ENCODE results near the gene AKAP6.

Gene AKAP6, protein sequence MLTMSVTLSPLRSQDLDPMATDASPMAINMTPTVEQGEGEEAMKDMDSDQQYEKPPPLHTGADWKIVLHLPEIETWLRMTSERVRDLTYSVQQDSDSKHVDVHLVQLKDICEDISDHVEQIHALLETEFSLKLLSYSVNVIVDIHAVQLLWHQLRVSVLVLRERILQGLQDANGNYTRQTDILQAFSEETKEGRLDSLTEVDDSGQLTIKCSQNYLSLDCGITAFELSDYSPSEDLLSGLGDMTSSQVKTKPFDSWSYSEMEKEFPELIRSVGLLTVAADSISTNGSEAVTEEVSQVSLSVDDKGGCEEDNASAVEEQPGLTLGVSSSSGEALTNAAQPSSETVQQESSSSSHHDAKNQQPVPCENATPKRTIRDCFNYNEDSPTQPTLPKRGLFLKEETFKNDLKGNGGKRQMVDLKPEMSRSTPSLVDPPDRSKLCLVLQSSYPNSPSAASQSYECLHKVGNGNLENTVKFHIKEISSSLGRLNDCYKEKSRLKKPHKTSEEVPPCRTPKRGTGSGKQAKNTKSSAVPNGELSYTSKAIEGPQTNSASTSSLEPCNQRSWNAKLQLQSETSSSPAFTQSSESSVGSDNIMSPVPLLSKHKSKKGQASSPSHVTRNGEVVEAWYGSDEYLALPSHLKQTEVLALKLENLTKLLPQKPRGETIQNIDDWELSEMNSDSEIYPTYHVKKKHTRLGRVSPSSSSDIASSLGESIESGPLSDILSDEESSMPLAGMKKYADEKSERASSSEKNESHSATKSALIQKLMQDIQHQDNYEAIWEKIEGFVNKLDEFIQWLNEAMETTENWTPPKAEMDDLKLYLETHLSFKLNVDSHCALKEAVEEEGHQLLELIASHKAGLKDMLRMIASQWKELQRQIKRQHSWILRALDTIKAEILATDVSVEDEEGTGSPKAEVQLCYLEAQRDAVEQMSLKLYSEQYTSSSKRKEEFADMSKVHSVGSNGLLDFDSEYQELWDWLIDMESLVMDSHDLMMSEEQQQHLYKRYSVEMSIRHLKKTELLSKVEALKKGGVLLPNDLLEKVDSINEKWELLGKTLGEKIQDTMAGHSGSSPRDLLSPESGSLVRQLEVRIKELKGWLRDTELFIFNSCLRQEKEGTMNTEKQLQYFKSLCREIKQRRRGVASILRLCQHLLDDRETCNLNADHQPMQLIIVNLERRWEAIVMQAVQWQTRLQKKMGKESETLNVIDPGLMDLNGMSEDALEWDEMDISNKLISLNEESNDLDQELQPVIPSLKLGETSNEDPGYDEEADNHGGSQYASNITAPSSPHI (N-terminal part only)

DNA sequence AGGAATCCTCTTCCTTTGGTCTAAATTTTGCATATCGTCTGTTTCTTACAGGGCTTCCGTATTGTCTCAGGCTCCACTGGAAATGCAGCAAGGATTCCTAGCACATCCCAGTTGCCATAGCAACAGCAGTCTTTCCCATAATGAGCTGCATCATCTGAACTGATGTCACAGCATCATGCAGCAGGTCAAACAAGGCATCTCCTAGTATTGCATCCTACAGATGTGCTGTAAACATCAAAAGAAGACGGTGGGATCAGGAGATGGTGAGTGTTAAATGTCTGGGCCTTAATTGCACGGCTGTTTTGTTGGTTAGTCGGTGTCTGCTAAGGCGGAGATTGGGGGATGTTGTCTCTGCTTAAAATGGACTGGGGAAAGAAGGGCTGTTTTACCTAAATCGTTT lies at the start of gene AKAP6:
AKAP6 (plus strand) TSS at position 153 of the 400 bp plus-strand sequence. CDS start 104,196 bp downstream, outside the sequence.
- no peaks in the 10 kb centered on the region for H3K9me3 ChIP-seq (ENCODE audit: control insufficient read depth, low read length)
- H3K36me3 ChIP-seq (ENCODE audit: control insufficient read depth, insufficient read depth, low read length, severe bottlenecking): no peaks in the 10 kb centered on the region
- no peaks in the 10 kb centered on the region for H3K4me1 ChIP-seq (ENCODE audit: control insufficient read depth, insufficient read depth, low read length)
- no peak for DNase-seq (ENCODE audit: low read depth)
- no peak within 1 kb of the TSS for H3K9ac ChIP-seq (ENCODE audit: low read length)
- no peak within 1 kb of the TSS for H3K4me3 ChIP-seq (ENCODE audit: low read length)
- H3K27me3 ChIP-seq (replicated peaks; ENCODE audit: control insufficient read depth, insufficient read depth, low read length): peaks cover 10% of the 10 kb centered on the region

DNA sequence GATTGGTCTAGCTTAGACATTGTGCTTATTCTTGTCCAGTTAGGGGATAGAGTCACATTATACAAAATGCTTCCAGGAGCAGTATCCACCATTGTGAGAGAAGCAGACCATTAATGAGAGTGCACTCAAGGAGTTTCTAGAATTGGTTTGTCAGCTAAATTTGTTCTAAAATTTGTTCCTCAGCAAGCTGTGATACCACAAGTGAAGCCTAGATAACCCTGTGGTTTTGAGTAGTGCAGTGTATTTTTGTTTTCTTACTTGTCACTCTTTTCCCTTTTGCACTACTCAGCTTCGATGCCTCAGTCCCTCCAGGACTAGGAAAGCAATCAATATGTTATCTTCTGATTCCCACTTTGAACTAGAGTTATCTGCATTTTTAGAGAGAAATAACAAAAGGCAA lies 42.5 kb upstream of the AKAP6 start:
- Histone ChIP-seq H3K4me3 (ENCODE audit: low read length) (no peak overlapping the region), H3K9me3 (ENCODE audit: control insufficient read depth, low read length) (peaks cover 7% of the 10 kb centered on the region), H3K4me1 (ENCODE audit: control insufficient read depth, insufficient read depth, low read length) (no peaks in the 10 kb centered on the region), H3K36me3 (ENCODE audit: control insufficient read depth, insufficient read depth, low read length, severe bottlenecking) (no peaks in the 10 kb centered on the region), H3K9ac (ENCODE audit: low read length) (no peak overlapping the region), H3K27me3 (replicated peaks; ENCODE audit: control insufficient read depth, insufficient read depth, low read length) (no peaks in the 10 kb centered on the region)
- DNase-seq (ENCODE audit: low read depth): no peak

DNA sequence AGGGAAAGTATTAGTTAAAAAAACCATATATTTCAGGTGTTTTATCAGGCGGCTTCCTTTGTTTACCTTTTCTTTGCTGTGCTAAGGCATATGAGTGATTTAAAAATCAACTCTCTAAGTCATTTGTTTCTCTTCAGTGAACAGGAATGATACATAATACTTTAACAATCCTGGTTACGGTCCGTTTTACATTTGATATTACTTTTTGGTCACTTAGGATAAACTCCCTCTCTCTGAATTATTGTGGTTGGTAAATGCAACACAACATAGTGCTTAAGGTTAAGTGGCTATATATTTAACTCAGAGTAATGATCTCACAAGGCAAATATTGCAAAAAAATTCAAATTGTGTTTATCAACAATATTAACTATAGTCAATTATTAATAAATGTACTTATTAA lies 32.7 kb upstream of the AKAP6 start:
- DNase-seq (ENCODE audit: low read depth): no peak
- H3K9ac ChIP-seq (ENCODE audit: low read length): no peak overlapping the region

DNA sequence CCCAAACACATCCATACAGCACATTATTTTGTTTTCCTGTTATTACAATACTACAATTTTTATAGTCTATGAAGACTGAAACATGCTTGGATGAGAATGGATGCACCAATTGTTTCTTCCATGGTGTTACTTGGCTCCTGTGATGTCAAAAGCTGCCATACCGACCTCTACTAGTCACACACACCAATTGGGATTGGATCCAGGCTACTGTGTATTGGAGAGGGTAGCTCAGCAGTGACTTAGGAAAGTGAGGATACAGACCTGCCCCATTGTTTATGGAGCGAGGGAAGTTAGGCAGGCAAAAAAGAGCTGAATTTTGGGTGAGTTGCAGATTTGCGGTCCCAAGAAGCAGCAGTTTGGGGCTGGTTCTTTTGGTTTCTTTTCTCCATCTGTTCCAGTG lies 30.8 kb upstream of the AKAP6 start:
- Histone ChIP-seq H3K9me3 (ENCODE audit: control insufficient read depth, low read length) (no peaks in the 10 kb centered on the region), H3K4me1 (ENCODE audit: control insufficient read depth, insufficient read depth, low read length) (no peaks in the 10 kb centered on the region), H3K36me3 (ENCODE audit: control insufficient read depth, insufficient read depth, low read length, severe bottlenecking) (no peaks in the 10 kb centered on the region), H3K27me3 (replicated peaks; ENCODE audit: control insufficient read depth, insufficient read depth, low read length) (no peaks in the 10 kb centered on the region), H3K9ac (ENCODE audit: low read length) (no peak overlapping the region), H3K4me3 (ENCODE audit: low read length) (no peak overlapping the region)
- DNase-seq (ENCODE audit: low read depth): no peak

More for the DNA sequence above, 32.7 kb upstream of the AKAP6 start:
- Histone ChIP-seq H3K9me3 (ENCODE audit: control insufficient read depth, low read length) (no peaks in the 10 kb centered on the region), H3K36me3 (ENCODE audit: control insufficient read depth, insufficient read depth, low read length, severe bottlenecking) (no peaks in the 10 kb centered on the region), H3K4me1 (ENCODE audit: control insufficient read depth, insufficient read depth, low read length) (no peaks in the 10 kb centered on the region), H3K27me3 (replicated peaks; ENCODE audit: control insufficient read depth, insufficient read depth, low read length) (no peaks in the 10 kb centered on the region), H3K4me3 (ENCODE audit: low read length) (no peak overlapping the region)

DNA sequence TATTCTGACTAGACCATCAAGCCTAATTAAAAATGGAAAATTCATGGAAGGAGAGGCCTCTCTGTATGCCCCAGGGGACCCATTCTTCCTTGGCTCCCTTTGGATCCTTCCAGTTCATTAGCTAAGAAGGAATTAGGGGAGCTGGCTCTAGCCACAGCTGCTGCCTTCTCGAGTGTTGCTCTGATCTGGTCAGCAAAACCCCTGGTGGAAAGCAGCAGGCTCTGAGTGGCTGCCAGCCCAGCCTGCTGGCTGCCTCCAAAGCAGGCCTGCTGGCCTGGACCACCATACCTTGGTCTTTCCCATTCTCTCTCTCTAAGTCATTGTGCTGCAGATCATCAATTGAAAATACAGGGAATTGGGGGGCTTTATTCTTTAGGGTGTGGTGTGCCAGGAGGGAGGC lies 29.0 kb upstream of the AKAP6 start:
- no peak for DNase-seq (ENCODE audit: low read depth)
- Histone ChIP-seq H3K4me3 (ENCODE audit: low read length) (no peak overlapping the region), H3K9ac (ENCODE audit: low read length) (no peak overlapping the region), H3K9me3 (ENCODE audit: control insufficient read depth, low read length) (no peaks in the 10 kb centered on the region), H3K27me3 (replicated peaks; ENCODE audit: control insufficient read depth, insufficient read depth, low read length) (no peaks in the 10 kb centered on the region), H3K4me1 (ENCODE audit: control insufficient read depth, insufficient read depth, low read length) (no peaks in the 10 kb centered on the region), H3K36me3 (ENCODE audit: control insufficient read depth, insufficient read depth, low read length, severe bottlenecking) (no peaks in the 10 kb centered on the region)

DNA sequence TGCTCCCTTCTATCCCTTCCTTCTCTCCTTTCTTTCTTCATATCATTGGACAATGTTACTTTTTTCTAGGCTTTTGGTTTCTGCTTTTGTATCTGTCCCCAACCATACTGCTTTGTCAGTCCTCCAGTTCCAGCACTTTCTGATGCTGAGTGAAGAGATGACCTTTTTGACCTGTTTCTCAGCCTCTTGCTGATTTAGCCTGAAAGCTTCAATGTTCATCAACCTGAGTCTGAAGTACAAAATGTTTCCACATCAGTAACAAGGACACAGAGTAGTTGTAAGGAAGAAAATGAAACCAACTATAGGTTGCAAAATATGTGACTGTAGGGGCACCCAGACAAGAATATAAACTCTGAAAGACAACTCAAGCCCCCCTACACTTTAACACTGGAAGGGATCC lies 25.2 kb upstream of the AKAP6 start:
- no peak for DNase-seq (ENCODE audit: low read depth)
- H3K27me3 ChIP-seq (replicated peaks; ENCODE audit: control insufficient read depth, insufficient read depth, low read length): no peaks in the 10 kb centered on the region
- peaks cover under 1% of the 10 kb centered on the region for H3K9me3 ChIP-seq (ENCODE audit: control insufficient read depth, low read length)
- no peaks in the 10 kb centered on the region for H3K4me1 ChIP-seq (ENCODE audit: control insufficient read depth, insufficient read depth, low read length)
- H3K9ac ChIP-seq (ENCODE audit: low read length): no peak overlapping the region
- H3K36me3 ChIP-seq (ENCODE audit: control insufficient read depth, insufficient read depth, low read length, severe bottlenecking): no peaks in the 10 kb centered on the region
- no peak overlapping the region for H3K4me3 ChIP-seq (ENCODE audit: low read length)

DNA sequence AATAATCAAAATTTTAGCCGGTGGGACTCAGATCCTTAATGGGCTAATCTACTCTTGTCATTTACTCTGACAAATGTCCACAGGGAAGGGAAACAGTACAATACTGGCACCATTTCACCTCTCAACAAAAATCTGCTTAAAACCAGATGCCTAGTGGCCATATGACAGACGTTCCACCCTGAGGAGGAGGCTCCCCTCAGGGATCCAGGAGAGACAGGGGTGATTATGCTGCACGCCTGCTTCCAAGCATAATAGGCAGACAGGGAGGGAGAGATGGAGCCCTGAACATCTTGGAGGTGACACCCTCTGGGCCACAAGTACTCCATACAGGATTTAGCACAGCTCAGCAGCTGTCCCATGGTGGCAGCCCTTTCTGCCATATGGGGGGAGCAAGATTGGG lies 24.8 kb upstream of the AKAP6 start:
- H3K9me3 ChIP-seq (ENCODE audit: control insufficient read depth, low read length): peaks cover 4% of the 10 kb centered on the region
- no peaks in the 10 kb centered on the region for H3K36me3 ChIP-seq (ENCODE audit: control insufficient read depth, insufficient read depth, low read length, severe bottlenecking)
- H3K9ac ChIP-seq (ENCODE audit: low read length): no peak overlapping the region
- H3K4me3 ChIP-seq (ENCODE audit: low read length): no peak overlapping the region
- H3K27me3 ChIP-seq (replicated peaks; ENCODE audit: control insufficient read depth, insufficient read depth, low read length): no peaks in the 10 kb centered on the region
- DNase-seq (ENCODE audit: low read depth): no peak
- H3K4me1 ChIP-seq (ENCODE audit: control insufficient read depth, insufficient read depth, low read length): no peaks in the 10 kb centered on the region

DNA sequence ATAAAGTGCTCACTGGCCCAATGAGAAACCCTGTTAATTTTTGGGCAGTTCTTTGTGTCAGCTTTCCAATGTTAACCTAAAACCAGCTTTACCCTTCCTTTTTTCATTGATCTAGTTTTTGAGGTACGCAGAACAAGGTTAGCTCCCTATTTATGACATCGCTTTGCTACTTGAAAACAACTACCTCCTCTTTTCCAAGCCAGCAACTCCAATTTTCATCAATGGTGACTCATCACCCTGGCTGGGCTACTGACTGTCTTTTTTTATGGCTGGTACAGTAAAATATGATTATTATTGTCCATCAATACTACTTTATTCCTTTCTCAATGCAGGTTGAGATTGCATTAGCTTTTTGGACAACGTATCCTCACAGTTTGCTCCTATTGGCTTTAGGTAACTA lies 22.5 kb upstream of the AKAP6 start:
- peaks cover 10% of the 10 kb centered on the region for H3K9me3 ChIP-seq (ENCODE audit: control insufficient read depth, low read length)
- H3K36me3 ChIP-seq (ENCODE audit: control insufficient read depth, insufficient read depth, low read length, severe bottlenecking): no peaks in the 10 kb centered on the region
- no peak overlapping the region for H3K9ac ChIP-seq (ENCODE audit: low read length)
- peak; percentile 17 for DNase-seq (ENCODE audit: low read depth)
- no peaks in the 10 kb centered on the region for H3K27me3 ChIP-seq (replicated peaks; ENCODE audit: control insufficient read depth, insufficient read depth, low read length)
- H3K4me1 ChIP-seq (ENCODE audit: control insufficient read depth, insufficient read depth, low read length): peaks cover 8% of the 10 kb centered on the region
- H3K4me3 ChIP-seq (ENCODE audit: low read length): no peak overlapping the region

DNA sequence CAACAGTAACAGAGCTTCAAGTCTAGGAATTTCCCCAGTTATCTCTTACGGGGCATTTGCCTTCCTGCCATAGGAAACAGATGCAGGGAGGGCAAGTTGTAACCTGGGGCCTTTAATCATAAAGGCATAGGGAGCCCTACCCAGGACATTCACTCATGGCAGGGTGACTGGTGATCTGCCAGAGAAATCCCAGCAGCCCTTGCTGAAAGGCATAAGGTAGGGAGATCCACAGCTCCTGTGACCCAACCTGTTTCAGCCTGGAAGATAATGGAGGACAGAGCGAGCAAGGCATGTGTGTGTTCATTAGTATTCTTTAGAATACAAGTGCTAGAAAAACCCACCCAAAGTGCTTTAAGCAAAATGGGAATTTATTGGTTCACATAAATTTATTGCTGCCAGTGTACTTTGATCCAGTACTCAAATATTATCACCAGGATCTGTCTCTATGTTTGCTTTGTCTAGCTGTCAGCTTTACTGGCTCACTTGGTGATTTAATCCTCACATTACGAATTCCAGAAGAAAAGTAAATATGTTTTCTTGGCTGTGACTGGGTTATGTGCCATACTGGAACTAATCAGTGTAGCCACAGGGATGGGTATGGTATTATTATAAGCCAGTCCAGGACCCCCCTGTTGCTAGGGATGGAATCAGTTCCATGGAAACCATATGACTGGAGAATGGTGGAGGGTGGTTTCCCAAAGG lies 21.1 kb upstream of the AKAP6 start:
- no peaks in the 10 kb centered on the region for H3K27me3 ChIP-seq (replicated peaks; ENCODE audit: control insufficient read depth, insufficient read depth, low read length)
- H3K36me3 ChIP-seq (ENCODE audit: control insufficient read depth, insufficient read depth, low read length, severe bottlenecking): no peaks in the 10 kb centered on the region
- H3K4me3 ChIP-seq (ENCODE audit: low read length): no peak overlapping the region
- peaks cover 10% of the 10 kb centered on the region for H3K9me3 ChIP-seq (ENCODE audit: control insufficient read depth, low read length)
- no peak overlapping the region for H3K9ac ChIP-seq (ENCODE audit: low read length)
- DNase-seq (ENCODE audit: low read depth): no peak
- peaks cover 11% of the 10 kb centered on the region for H3K4me1 ChIP-seq (ENCODE audit: control insufficient read depth, insufficient read depth, low read length)

DNA sequence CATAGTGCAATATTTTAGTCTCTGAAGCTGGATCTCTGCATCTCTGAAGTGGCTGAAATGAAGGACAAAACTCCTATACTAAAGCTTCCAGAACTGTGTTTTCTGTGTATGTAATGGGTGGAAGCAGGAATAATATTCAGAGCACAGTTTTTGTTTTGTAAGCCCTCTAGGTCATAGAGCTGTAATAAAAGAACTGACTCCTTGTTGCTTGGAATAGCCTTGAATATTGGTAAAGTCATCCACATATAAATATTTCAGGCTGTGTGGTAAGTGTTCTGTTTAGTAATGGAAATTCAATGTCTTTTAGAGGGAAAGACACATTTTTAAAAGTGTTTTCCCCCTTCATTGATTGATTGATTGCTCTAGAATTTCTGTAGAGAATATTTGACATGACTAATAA lies 18.2 kb upstream of the AKAP6 start:
- H3K4me3 ChIP-seq (ENCODE audit: low read length): no peak overlapping the region
- no peak overlapping the region for H3K9ac ChIP-seq (ENCODE audit: low read length)
- H3K27me3 ChIP-seq (replicated peaks; ENCODE audit: control insufficient read depth, insufficient read depth, low read length): no peaks in the 10 kb centered on the region
- no peak for DNase-seq (ENCODE audit: low read depth)
- H3K4me1 ChIP-seq (ENCODE audit: control insufficient read depth, insufficient read depth, low read length): peaks cover 11% of the 10 kb centered on the region
- no peaks in the 10 kb centered on the region for H3K36me3 ChIP-seq (ENCODE audit: control insufficient read depth, insufficient read depth, low read length, severe bottlenecking)
- H3K9me3 ChIP-seq (ENCODE audit: control insufficient read depth, low read length): peaks cover 10% of the 10 kb centered on the region

All from adipocyte (in vitro differentiated cells).